CD4-positive, alpha-beta T cell (primary cell): Measurements from ENCODE around the gene PRSS56. TPM values are rescaled to one million over a fixed set of nuclear protein-coding genes. Genes with fewer than 3 reads are reported as not detected.

Experiments
- ATAC-seq: fragments of 200-7000 bp; cut with Tn5 transposase; one replicate; pipeline ENCODE4 v1.10.0; 2022; ENCODE audit warnings: mild to moderate bottlenecking; ENCODE audit not compliant: poor library complexity
- CTCF ChIA-PET: fragments of 350-600 bp; sonication (Branson Sonifier 250); formaldehyde crosslinking; loops from one replicate; lab custom pipeline; 2021; ENCODE audit warnings: antibody characterized with exemption, inconsistent platforms; lab: Charles Lee
- POLR2A ChIA-PET: fragments of 350-600 bp; sonication (Branson Sonifier 250); formaldehyde crosslinking; loops from one replicate; lab custom pipeline; 2021; ENCODE audit warnings: antibody characterized with exemption, inconsistent platforms; lab: Charles Lee
- DNase-seq, 14 experiments: peaks; one replicate each; pipeline ENCODE4 v3.0.0-alpha.2; 2013 to 2020; ENCODE audit warnings: mixed read lengths in 2 of 14
- H3K27ac ChIP-seq, 2 donors: one replicate each; pipeline versions ENCODE4 v1.5.1 to v1.7.0; 2013; ENCODE audit warnings: low read length in 2 of 2, low read depth in 1 of 2, mild to moderate bottlenecking in 1 of 2
- H3K27me3 ChIP-seq, 2 experiments: 1 replicate in 1 of 2; 2 replicates in 1 of 2; pipeline versions ENCODE4 v1.6.1 to v1.7.0; 2013; ENCODE audit warnings: low read length in 2 of 2, control low read depth in 1 of 2, mild to moderate bottlenecking in 1 of 2, moderate library complexity in 1 of 2; ENCODE audit not compliant: insufficient read depth in 2 of 2, control insufficient read depth in 1 of 2
- H3K36me3 ChIP-seq: one replicate; pipeline ENCODE4 v1.6.1; 2013; ENCODE audit warnings: low read length, control low read depth; ENCODE audit not compliant: insufficient read depth
- H3K4me1 ChIP-seq: one replicate; pipeline ENCODE4 v1.6.1; 2013; ENCODE audit warnings: low read length, control low read depth; ENCODE audit not compliant: insufficient read depth
- H3K4me3 ChIP-seq: one replicate; pipeline ENCODE4 v1.5.1; 2013; ENCODE audit warnings: mild to moderate bottlenecking, low read length, moderate library complexity
- H3K9me3 ChIP-seq, 2 experiments: 1 replicate in 1 of 2; 2 replicates in 1 of 2; pipeline versions ENCODE4 v1.6.1 to v1.7.0; 2013; ENCODE audit warnings: low read length in 2 of 2, mild to moderate bottlenecking in 2 of 2, control low read depth in 1 of 2, moderate library complexity in 1 of 2; ENCODE audit not compliant: control insufficient read depth in 1 of 2, insufficient read depth in 1 of 2
- H3K27ac Mint-ChIP-seq: one replicate; pipeline ENCODE4 v1.8.0; 2020; ENCODE audit warnings: mixed read lengths
- H3K27me3 Mint-ChIP-seq: one replicate; pipeline ENCODE4 v1.8.0; 2021; ENCODE audit warnings: mixed read lengths
- H3K36me3 Mint-ChIP-seq: one replicate; pipeline ENCODE4 v1.8.0; 2021; ENCODE audit warnings: low read depth, mixed read lengths
- H3K4me1 Mint-ChIP-seq: one replicate; pipeline ENCODE4 v1.8.0; 2021; ENCODE audit warnings: low read depth, mixed read lengths
- H3K4me3 Mint-ChIP-seq: one replicate; pipeline ENCODE4 v1.8.0; 2020; ENCODE audit warnings: mild to moderate bottlenecking, mixed read lengths
- H3K9me3 Mint-ChIP-seq: one replicate; pipeline ENCODE4 v1.8.0; 2020; ENCODE audit warnings: mixed read lengths
- intact Hi-C, 2 experiments: fragments of 100-400 bp; cut with DNase I in 1 of 2; cut with micrococcal nuclease in 1 of 2; formaldehyde crosslinking; loops; one replicate each; pipeline versions ENCODE4 v1.15.1 to v1.9.0; 2023 to 2025; cut with DNase I, micrococcal nuclease
- total RNA-seq, 174 experiments: library from RNA in 2 of 174; stranded (reverse) in 2 of 174; gene quantifications; one replicate each; pipeline ENCODE4 v1.2.3 and lab custom pipeline; 2021 to 2026
- TF ChIP-seq, protein P1 (sequence below): fragments of 200-600 bp; IDR thresholded peaks from one replicate; pipeline ENCODE4 v1.8.0; 2022; ENCODE audit warnings: antibody characterized with exemption, mild to moderate bottlenecking

PRSS56 gene
- total RNA-seq, 2 experiments from 2014 or later, result not detected

GRCh38 chr2:232551250-232551638, 31.1 kb downstream of the PRSS56 start:
- H3K36me3 Mint-ChIP-seq, result peaks cover 84% of the 10 kb centered on the region
- H3K27ac Mint-ChIP-seq, result peak overlapping the region; percentile 97
- ATAC-seq (no peak), DNase-seq (peak in 1 of 14 experiments; percentile 8)
- peaks cover 27% of the 10 kb centered on the region for H3K36me3 ChIP-seq
- intact Hi-C loops, result loop anchor here in 1 of 2 experiments (2.0 to 5.0 kb wide), 2 partner anchors 589 to 764 kb away; partner anchors contain the start of genes COPS7B and DIS3L2
- peaks cover 0 to 4% of the 10 kb centered on the region in 2 experiments for H3K9me3 ChIP-seq
- H3K4me1 Mint-ChIP-seq, result peaks cover 92% of the 10 kb centered on the region
- peaks cover 54% of the 10 kb centered on the region for H3K4me1 ChIP-seq
- ChIA-PET POLR2A (interaction anchor here (0.5 to 1.5 kb wide), 19 partner anchors 10 to 1087 kb away, joined by 3 to 11 read pairs (median 3); partner anchors contain the start of genes ATG16L1, INPP5D, NCL and PDE6D), CTCF (interaction anchor here (1.5 kb wide), 1 partner anchor 29 kb away, joined by 4 read pairs; no protein-coding TSS in a partner anchor)
- peak overlapping the region; percentile 91 to 95 for H3K27ac ChIP-seq
- H3K27me3 Mint-ChIP-seq, result no peaks in the 10 kb centered on the region
- peak overlapping the region; percentile 99 for H3K4me3 ChIP-seq
- H3K4me3 Mint-ChIP-seq, result peak overlapping the region; percentile 98
- H3K9me3 Mint-ChIP-seq, result peaks cover 5% of the 10 kb centered on the region
- H3K27me3 ChIP-seq, result no peaks in the 10 kb centered on the region
- TF ChIP-seq, protein P1, sequence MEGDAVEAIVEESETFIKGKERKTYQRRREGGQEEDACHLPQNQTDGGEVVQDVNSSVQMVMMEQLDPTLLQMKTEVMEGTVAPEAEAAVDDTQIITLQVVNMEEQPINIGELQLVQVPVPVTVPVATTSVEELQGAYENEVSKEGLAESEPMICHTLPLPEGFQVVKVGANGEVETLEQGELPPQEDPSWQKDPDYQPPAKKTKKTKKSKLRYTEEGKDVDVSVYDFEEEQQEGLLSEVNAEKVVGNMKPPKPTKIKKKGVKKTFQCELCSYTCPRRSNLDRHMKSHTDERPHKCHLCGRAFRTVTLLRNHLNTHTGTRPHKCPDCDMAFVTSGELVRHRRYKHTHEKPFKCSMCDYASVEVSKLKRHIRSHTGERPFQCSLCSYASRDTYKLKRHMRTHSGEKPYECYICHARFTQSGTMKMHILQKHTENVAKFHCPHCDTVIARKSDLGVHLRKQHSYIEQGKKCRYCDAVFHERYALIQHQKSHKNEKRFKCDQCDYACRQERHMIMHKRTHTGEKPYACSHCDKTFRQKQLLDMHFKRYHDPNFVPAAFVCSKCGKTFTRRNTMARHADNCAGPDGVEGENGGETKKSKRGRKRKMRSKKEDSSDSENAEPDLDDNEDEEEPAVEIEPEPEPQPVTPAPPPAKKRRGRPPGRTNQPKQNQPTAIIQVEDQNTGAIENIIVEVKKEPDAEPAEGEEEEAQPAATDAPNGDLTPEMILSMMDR, result no peak

GRCh38 chr2:232551776-232552175, 31.6 kb downstream of the PRSS56 start:
- intact Hi-C loops, result loop anchor here in 1 of 2 experiments (2.0 to 5.0 kb wide), 4 partner anchors 53 to 765 kb away; partner anchors contain the start of genes COPS7B and DIS3L2
- H3K27ac ChIP-seq, result peak overlapping the region in 1 of 2 donors; percentile 91
- H3K27me3 ChIP-seq, result no peaks in the 10 kb centered on the region
- H3K4me1 Mint-ChIP-seq, result peaks cover 89% of the 10 kb centered on the region
- H3K4me3 ChIP-seq, result peak overlapping the region; percentile 99
- H3K9me3 Mint-ChIP-seq, result peaks cover 5% of the 10 kb centered on the region
- peak overlapping the region; percentile 98 for H3K4me3 Mint-ChIP-seq
- H3K9me3 ChIP-seq, result peaks cover 0 to 4% of the 10 kb centered on the region in 2 experiments
- peak overlapping the region; percentile 97 for H3K27ac Mint-ChIP-seq
- TF ChIP-seq, protein P1, result no peak
- H3K27me3 Mint-ChIP-seq, result no peaks in the 10 kb centered on the region
- no peak for DNase-seq
- H3K36me3 ChIP-seq, result peaks cover 28% of the 10 kb centered on the region
- ChIA-PET POLR2A (no interaction called here), CTCF (no interaction called here)
- H3K4me1 ChIP-seq, result peaks cover 52% of the 10 kb centered on the region
- peaks cover 85% of the 10 kb centered on the region for H3K36me3 Mint-ChIP-seq
- ATAC-seq, result no peak

- Mint-ChIP-seq H3K9me3 (no peaks in the 10 kb centered on the region), H3K27me3 (no peaks in the 10 kb centered on the region), H3K4me1 (peaks cover 50% of the 10 kb centered on the region), H3K4me3 (no peak overlapping the region), H3K27ac (no peak overlapping the region), H3K36me3 (peaks cover 90% of the 10 kb centered on the region)
- ATAC-seq (no peak), DNase-seq (no peak)
- peaks cover 63% of the 10 kb centered on the region for H3K36me3 ChIP-seq
- peaks cover 20% of the 10 kb centered on the region for H3K4me1 ChIP-seq
- H3K9me3 ChIP-seq, result no peaks in the 10 kb centered on the region
- ChIA-PET POLR2A (no interaction called here), CTCF (interaction anchor here (1.2 kb wide), 1 partner anchor 10 kb away, joined by 3 read pairs; no protein-coding TSS in a partner anchor)
- TF ChIP-seq, protein P1, result no peak
- H3K27me3 ChIP-seq, result no peaks in the 10 kb centered on the region
- no peak overlapping the region for H3K4me3 ChIP-seq
- no peak overlapping the region for H3K27ac ChIP-seq
- intact Hi-C loops, result no loop called here
Observed at GRCh38 chr2:232556426-232556825, 36.2 kb downstream of the PRSS56 start.
